HEK293T (cell line): ENCODE data around the gene GPR18.

ENCODE experiments used
- CTCF ChIA-PET: fragments of 350-600 bp; formaldehyde crosslinking; extraction: SDS; loops from one replicate; lab custom pipeline; 2021; ENCODE audit warnings: antibody characterized with exemption, inconsistent platforms; lab: Yijun Ruan, JAX
- POLR2A ChIA-PET: fragments of 350-600 bp; formaldehyde crosslinking; extraction: SDS; loops from one replicate; lab custom pipeline; 2020; ENCODE audit warnings: antibody characterized with exemption, inconsistent platforms; lab: Yijun Ruan, JAX
- DNase-seq: peaks from one replicate; pipeline ENCODE4 v3.0.0; 2012; ENCODE audit warnings: mixed read lengths; ENCODE audit errors: extremely low spot score
- ARNT ChIP-seq: fragments of 450-650 bp; IDR thresholded peaks from 2 replicates; pipeline ENCODE4 v1.6.1; 2017; ENCODE audit warnings: mild to moderate bottlenecking
- BHLHE40 ChIP-seq: fragments of 450-650 bp; IDR thresholded peaks from 2 replicates; pipeline ENCODE4 v1.6.1; 2016; ENCODE audit warnings: mild to moderate bottlenecking, moderate library complexity, borderline replicate concordance
- CTBP1 ChIP-seq: fragments of 450-650 bp; IDR thresholded peaks from 2 replicates; pipeline ENCODE4 v1.6.1; 2016; ENCODE audit warnings: borderline replicate concordance
- ELF4 ChIP-seq: fragments of 450-650 bp; IDR thresholded peaks from 2 replicates; pipeline ENCODE4 v1.6.1; 2017; ENCODE audit warnings: antibody characterized with exemption
- FOXA1 ChIP-seq: fragments of 450-650 bp; IDR thresholded peaks from 2 replicates; pipeline ENCODE4 v1.6.1; 2016; ENCODE audit warnings: mild to moderate bottlenecking
- FOXK2 ChIP-seq: fragments of 450-650 bp; IDR thresholded peaks from 2 replicates; pipeline ENCODE4 v1.6.1; 2016; ENCODE audit warnings: mild to moderate bottlenecking
- FOXM1 ChIP-seq: fragments of 450-650 bp; IDR thresholded peaks from 2 replicates; pipeline ENCODE4 v1.6.1; 2017; ENCODE audit warnings: mild to moderate bottlenecking, borderline replicate concordance
- HDGF ChIP-seq: fragments of 450-650 bp; IDR thresholded peaks from 2 replicates; pipeline ENCODE4 v1.6.1; 2017; ENCODE audit warnings: antibody characterized with exemption, borderline replicate concordance
- L3MBTL2 ChIP-seq: fragments of 450-650 bp; conservative IDR thresholded peaks from 2 replicates; pipeline ENCODE4 v1.6.1; 2016; ENCODE audit warnings: mild to moderate bottlenecking
- LEF1 ChIP-seq: fragments of 450-650 bp; IDR thresholded peaks from 2 replicates; pipeline ENCODE4 v1.6.1; 2017; ENCODE audit warnings: mild to moderate bottlenecking, borderline replicate concordance
- NFRKB ChIP-seq: fragments of 450-650 bp; IDR thresholded peaks from 2 replicates; pipeline ENCODE4 v1.6.1; 2016; ENCODE audit warnings: mild to moderate bottlenecking, moderate library complexity
- SP1 ChIP-seq: fragments of 450-650 bp; IDR thresholded peaks from 2 replicates; pipeline ENCODE4 v1.6.1; 2017
- SUZ12 ChIP-seq: fragments of 450-650 bp; IDR thresholded peaks from 2 replicates; pipeline ENCODE4 v1.6.1; 2016; ENCODE audit warnings: mild to moderate bottlenecking
- TARDBP ChIP-seq: fragments of 450-650 bp; IDR thresholded peaks from 2 replicates; pipeline ENCODE4 v1.6.1; 2016
- ZNF384 ChIP-seq: fragments of 450-650 bp; IDR thresholded peaks from 2 replicates; pipeline ENCODE4 v1.6.1; 2016
- TF ChIP-seq, protein P1 (sequence below): fragments of 450-650 bp; IDR thresholded peaks from 2 replicates; pipeline ENCODE4 v1.6.1; 2016

GPR18 gene

DNA sequence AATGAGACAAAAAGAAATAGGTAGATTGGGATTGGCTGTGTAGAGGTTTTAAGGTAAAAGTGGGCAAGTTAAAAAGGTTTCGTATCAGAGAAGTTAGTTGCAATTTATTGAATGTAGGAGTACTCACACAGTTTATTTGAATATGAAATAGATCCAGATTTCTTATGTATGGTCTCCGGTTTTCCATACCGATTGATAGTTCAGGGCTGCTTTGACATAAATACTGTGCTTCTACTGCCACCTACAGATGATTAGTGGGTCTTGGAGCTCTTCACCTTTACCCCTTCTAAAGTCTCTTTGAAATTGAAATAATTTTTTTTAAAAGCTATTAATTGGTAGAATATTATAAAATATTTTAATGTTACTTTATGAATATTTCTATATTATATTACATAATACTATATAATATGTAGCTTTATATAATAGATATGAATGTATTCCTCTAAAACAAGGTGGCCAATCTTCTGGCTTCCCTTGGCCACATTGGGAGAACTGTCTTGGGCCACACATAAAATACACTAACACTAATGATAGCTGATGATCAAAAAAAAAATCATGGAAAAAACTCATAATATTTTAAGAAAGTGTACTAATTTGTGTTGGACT is 7.7 kb upstream of the GPR18 start:
- ChIA-PET CTCF (interaction anchor here (0.7 to 1.3 kb wide), 8 partner anchors 14 to 215 kb away, joined by 3 to 29 read pairs (median 4); no protein-coding TSS in a partner anchor), POLR2A (interaction anchor here (3.0 kb wide), 1 partner anchor 65 kb away, joined by 12 read pairs; the partner anchor contains the start of gene UBAC2)
- TF ChIP-seq L3MBTL2 (no peak), CTBP1 (no peak), ZNF384 (no peak), NFRKB (no peak), ELF4 (no peak), FOXA1 (no peak)
- TF ChIP-seq, protein P1, sequence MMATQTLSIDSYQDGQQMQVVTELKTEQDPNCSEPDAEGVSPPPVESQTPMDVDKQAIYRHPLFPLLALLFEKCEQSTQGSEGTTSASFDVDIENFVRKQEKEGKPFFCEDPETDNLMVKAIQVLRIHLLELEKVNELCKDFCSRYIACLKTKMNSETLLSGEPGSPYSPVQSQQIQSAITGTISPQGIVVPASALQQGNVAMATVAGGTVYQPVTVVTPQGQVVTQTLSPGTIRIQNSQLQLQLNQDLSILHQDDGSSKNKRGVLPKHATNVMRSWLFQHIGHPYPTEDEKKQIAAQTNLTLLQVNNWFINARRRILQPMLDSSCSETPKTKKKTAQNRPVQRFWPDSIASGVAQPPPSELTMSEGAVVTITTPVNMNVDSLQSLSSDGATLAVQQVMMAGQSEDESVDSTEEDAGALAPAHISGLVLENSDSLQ: no peak
- peak; percentile 45 for DNase-seq

DNA sequence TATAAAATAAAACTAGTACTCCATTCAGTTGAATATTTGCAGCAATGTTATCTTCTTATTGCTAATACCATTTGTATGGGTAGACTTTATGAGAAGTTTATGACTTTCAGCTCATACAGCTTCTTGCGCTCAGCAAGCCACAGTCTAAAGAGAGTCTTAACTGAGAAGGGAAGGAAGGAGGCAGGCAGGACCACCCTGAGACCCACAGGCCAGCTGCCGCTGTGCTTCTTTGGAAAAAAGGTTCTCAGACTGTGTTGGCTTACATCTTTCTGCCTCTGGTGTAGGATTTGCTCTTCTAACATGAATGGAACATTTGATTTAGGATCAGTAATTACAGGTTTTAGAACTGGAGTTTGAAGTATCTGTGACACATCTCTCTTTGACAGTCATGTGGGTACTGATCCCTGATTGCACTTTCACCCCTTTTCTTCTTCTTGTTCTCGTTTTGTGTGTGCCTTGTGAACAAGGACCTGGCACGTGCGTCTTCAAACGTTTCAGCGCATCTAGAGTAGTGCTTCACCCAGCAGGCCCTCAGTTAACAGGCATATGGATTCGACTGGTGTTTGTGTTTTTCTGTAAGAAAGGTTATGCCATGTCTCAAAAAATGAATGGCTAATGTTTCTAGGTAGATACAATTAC is 7.1 kb upstream of the GPR18 start:
- DNase-seq: no peak
- no peak for TF ChIP-seq CTBP1
- TF ChIP-seq SP1: no peak
- no peak for TF ChIP-seq TARDBP
- no peak for TF ChIP-seq LEF1
- TF ChIP-seq, protein P1: no peak
- no peak for TF ChIP-seq ZNF384
- no peak for TF ChIP-seq ELF4
- TF ChIP-seq SUZ12: no peak
- TF ChIP-seq ARNT: no peak
- TF ChIP-seq NFRKB: no peak
- no peak for TF ChIP-seq L3MBTL2
- ChIA-PET POLR2A (interaction anchor here (1.2 to 3.0 kb wide), 3 partner anchors 64 to 65 kb away, joined by 3 to 12 read pairs (median 5); partner anchors contain the start of gene UBAC2), CTCF (interaction anchor here (0.9 to 1.7 kb wide), 5 partner anchors 17 to 197 kb away, joined by 4 to 29 read pairs (median 6); no protein-coding TSS in a partner anchor)

DNA sequence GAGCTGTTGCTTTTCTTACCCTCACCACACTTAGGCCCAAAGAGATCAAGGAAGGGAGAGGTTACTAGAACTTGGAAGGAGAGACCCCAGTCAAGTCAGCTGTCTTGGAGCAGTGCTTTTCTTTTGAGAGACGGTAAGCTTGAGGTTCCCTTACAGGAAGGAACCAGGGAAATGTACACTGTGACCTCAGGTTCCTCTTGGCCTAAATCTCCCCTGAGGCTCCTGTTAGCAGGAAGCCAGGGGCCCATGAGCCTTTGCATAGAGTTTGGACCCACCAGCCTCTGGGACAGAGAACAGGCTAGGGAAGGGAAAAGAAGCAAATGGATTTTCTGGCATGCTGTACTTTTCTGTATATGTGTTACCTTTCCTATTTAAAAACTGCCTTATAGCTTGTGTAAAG is 5.9 kb upstream of the GPR18 start:
- ChIA-PET CTCF (interaction anchor here (1.7 kb wide), 1 partner anchor 88 kb away, joined by 10 read pairs; no protein-coding TSS in a partner anchor), POLR2A (interaction anchor here (1.2 to 1.4 kb wide), 2 partner anchors 63 to 64 kb away, joined by 3 to 5 read pairs; partner anchors contain the start of gene UBAC2)
- TF ChIP-seq BHLHE40: no peak
- TF ChIP-seq, protein P1: no peak
- no peak for TF ChIP-seq L3MBTL2
- TF ChIP-seq NFRKB: no peak
- TF ChIP-seq FOXA1: no peak
- no peak for TF ChIP-seq CTBP1
- no peak for TF ChIP-seq ARNT
- TF ChIP-seq FOXM1: no peak
- no peak for TF ChIP-seq TARDBP
- TF ChIP-seq LEF1: no peak
- TF ChIP-seq SUZ12: no peak
- TF ChIP-seq ZNF384: no peak
- no peak for TF ChIP-seq ELF4
- TF ChIP-seq FOXK2: no peak
- TF ChIP-seq HDGF: no peak
- no peak for DNase-seq

DNA sequence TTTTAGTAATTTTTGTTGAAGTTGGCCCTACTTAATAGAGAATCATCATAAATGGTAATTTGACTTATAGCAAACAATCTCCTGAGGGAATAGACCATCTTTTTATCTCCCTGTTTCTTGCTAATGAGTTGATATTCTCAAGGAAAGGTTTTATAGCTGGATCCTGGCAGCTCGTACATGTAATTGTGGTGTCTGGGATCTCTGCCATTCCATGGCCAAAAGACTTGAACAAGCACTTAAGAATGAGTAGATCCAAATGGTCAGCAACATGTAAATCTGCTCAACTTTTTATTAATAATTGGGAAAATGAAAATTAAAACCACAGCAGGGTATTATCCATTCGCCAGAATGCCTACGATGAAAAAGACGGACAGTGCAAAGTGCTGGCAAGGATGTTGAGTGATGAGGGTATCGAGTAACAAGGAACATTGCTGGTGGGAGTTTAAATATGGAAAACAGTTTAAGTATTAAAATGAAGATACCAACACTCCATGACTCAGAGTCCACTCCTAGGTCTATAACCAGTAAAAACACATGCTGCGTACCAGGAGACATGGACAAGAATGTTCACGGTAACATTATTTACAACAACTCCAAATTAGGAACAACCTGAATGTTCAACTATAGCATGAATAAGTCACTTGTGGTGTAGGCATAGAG is 5.1 kb upstream of the GPR18 start:
- ChIA-PET CTCF (interaction anchor here (1.0 to 1.7 kb wide), 2 partner anchors 87 kb away, joined by 4 to 10 read pairs; no protein-coding TSS in a partner anchor), POLR2A (no interaction called here)
- no peak for TF ChIP-seq FOXA1
- no peak for TF ChIP-seq TARDBP
- no peak for TF ChIP-seq LEF1
- no peak for TF ChIP-seq SUZ12
- no peak for TF ChIP-seq SP1
- TF ChIP-seq FOXM1: no peak
- no peak for TF ChIP-seq BHLHE40
- TF ChIP-seq CTBP1: no peak
- no peak for TF ChIP-seq ELF4
- TF ChIP-seq ARNT: no peak
- TF ChIP-seq NFRKB: no peak
- TF ChIP-seq, protein P1: no peak
- no peak for TF ChIP-seq FOXK2
- no peak for TF ChIP-seq L3MBTL2
- TF ChIP-seq ZNF384: no peak
- no peak for TF ChIP-seq HDGF
- no peak for DNase-seq

DNA sequence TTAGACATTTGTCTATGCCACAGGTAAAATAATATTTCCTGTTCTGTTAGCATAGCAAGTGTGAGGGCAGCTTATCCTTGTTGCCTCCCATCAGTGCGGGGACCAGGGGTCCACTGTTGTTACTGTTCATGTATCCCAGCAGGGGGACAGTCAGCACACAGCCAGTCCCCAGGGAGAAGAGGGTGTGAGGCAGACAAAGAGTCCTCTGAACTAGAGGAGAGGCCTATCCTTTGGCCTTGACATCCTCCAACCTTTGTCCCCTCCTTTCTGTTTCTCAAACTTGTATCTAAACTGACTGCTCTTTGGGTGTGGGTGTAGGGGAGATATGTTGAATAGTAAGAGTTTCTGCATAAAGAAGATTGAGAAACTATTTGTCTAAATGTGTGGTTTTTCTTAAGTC is 2.9 kb upstream of the GPR18 start:
- TF ChIP-seq FOXK2 (no peak), CTBP1 (no peak), FOXM1 (no peak), BHLHE40 (no peak), HDGF (no peak), ZNF384 (no peak), LEF1 (no peak), SP1 (no peak), TARDBP (no peak)
- ChIA-PET CTCF (no interaction called here), POLR2A (no interaction called here)
- DNase-seq: no peak
